Measurements from ENCODE around the gene MRM1. TPM values are rescaled to one million over a fixed set of nuclear protein-coding genes. Genes with fewer than 3 reads are reported as not detected.
A peak's percentile ranks its signal among the peaks of the same experiment; 100 is the strongest.

Gene MRM1
- total and polyA plus RNA-seq, 9 of the 15 experiments (the other 6 are each of a cell fraction or from before 2014, with no cell fraction given) = 0.61 to 28.4 (median 21.5) TPM

- TF ChIP-seq CBX8 (IDR thresholded peaks at IDR 0.05; ENCODE audit: borderline replicate concordance, extremely low read depth, low read depth, low read length, poor library complexity, severe bottlenecking) (no peak), STAT5A (IDR thresholded peaks at IDR 0.05; ENCODE audit: borderline replicate concordance, low read length) (no peak), XRCC3 (IDR thresholded peaks at IDR 0.05) (no peak), HNRNPL (IDR thresholded peaks at IDR 0.05; ENCODE audit: low read depth, low read length) (0 out of 2 replicates have a peak, but pooled peaks have one; percentile 60), WHSC1 (IDR thresholded peaks at IDR 0.05; ENCODE audit: low read length) (no peak), CXXC5 (CRISPR knock-in tag; IDR thresholded peaks at IDR 0.05) (peak; percentile 59), SAFB (IDR thresholded peaks at IDR 0.05; ENCODE audit: borderline replicate concordance, low read depth, low read length) (no peak), ZNF224 (CRISPR knock-in tag; IDR thresholded peaks at IDR 0.05) (no peak), ZNF395 (CRISPR knock-in tag; IDR thresholded peaks at IDR 0.05) (peak; percentile 72; the same call in 1 of the 2 replicates), ZHX1 (conservative IDR thresholded peaks at IDR 0.05; ENCODE audit: low read length) (0 out of 2 replicates have a peak, but pooled peaks have one; percentile 40), DEAF1 (CRISPR knock-in tag; IDR thresholded peaks at IDR 0.05) (no peak)
- TF ChIP-seq, protein P1, sequence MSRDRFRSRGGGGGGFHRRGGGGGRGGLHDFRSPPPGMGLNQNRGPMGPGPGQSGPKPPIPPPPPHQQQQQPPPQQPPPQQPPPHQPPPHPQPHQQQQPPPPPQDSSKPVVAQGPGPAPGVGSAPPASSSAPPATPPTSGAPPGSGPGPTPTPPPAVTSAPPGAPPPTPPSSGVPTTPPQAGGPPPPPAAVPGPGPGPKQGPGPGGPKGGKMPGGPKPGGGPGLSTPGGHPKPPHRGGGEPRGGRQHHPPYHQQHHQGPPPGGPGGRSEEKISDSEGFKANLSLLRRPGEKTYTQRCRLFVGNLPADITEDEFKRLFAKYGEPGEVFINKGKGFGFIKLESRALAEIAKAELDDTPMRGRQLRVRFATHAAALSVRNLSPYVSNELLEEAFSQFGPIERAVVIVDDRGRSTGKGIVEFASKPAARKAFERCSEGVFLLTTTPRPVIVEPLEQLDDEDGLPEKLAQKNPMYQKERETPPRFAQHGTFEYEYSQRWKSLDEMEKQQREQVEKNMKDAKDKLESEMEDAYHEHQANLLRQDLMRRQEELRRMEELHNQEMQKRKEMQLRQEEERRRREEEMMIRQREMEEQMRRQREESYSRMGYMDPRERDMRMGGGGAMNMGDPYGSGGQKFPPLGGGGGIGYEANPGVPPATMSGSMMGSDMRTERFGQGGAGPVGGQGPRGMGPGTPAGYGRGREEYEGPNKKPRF (IDR thresholded peaks at IDR 0.05; ENCODE audit: low read depth, low read length) = no peak
- TF ChIP-seq, protein P2, sequence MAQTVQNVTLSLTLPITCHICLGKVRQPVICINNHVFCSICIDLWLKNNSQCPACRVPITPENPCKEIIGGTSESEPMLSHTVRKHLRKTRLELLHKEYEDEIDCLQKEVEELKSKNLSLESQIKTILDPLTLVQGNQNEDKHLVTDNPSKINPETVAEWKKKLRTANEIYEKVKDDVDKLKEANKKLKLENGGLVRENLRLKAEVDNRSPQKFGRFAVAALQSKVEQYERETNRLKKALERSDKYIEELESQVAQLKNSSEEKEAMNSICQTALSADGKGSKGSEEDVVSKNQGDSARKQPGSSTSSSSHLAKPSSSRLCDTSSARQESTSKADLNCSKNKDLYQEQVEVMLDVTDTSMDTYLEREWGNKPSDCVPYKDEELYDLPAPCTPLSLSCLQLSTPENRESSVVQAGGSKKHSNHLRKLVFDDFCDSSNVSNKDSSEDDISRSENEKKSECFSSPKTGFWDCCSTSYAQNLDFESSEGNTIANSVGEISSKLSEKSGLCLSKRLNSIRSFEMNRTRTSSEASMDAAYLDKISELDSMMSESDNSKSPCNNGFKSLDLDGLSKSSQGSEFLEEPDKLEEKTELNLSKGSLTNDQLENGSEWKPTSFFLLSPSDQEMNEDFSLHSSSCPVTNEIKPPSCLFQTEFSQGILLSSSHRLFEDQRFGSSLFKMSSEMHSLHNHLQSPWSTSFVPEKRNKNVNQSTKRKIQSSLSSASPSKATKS (CRISPR knock-in tag; IDR thresholded peaks at IDR 0.05) = no peak
Measured at GRCh38 chr17:36601303-36602029, at the start of gene MRM1 (continued).
